Neural cell (in vitro differentiated cells): Measurements from ENCODE around the gene ADGRB2.

Source experiments
- POLR2AphosphoS5 ChIP-seq: IDR thresholded peaks from 2 replicates; pipeline ENCODE4 v1.6.1; 2012
- TAF1 ChIP-seq: IDR thresholded peaks from 2 replicates; pipeline ENCODE4 v1.6.1; 2012; ENCODE audit warnings: low read depth
- TF ChIP-seq, protein P1 (sequence below): fragments of 450-650 bp; IDR thresholded peaks from 2 replicates; pipeline ENCODE4 v1.5.1; 2014; ENCODE audit warnings: antibody characterized with exemption, mild to moderate bottlenecking, moderate library complexity; ENCODE audit not compliant: poor library complexity, severe bottlenecking

DNA sequence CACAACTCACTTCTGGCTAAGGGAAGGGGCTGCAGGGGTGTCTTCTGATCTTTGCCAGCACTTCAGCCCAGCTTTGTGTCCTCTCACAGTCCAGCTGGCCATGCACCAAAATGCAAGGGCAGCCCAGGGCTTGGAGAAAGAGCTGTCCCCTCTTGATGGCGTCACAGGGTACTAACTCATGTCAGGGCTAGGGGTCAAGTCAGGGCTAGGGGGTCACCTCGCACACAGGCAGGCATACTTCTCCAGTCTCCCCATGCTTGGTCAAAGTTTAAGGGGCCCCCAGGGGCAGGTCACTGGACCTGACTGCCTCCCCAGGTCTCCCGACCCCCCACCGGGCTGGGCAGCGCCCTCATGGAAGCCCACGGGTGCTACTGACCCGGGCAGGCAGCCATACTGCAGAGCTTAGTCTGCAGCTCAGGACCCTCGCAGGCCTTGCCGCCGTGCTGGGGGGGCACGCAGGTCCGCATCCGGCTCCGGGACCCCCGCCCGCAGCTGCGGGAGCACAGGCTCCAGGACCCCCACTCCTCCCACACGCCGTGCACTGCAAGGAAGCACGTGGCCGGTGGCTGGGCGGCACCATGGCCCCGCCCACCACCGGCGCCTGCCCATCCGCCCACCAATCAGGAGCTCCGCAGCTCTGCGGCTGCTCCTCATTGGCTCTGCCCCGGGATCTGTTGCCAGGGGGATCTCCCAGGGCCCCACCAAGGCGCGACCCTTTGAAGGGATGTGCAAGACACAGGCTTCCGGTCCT, 21.5 kb downstream of the ADGRB2 start:
- TF ChIP-seq POLR2AphosphoS5 (no peak), TAF1 (no peak)
- TF ChIP-seq, protein P1, sequence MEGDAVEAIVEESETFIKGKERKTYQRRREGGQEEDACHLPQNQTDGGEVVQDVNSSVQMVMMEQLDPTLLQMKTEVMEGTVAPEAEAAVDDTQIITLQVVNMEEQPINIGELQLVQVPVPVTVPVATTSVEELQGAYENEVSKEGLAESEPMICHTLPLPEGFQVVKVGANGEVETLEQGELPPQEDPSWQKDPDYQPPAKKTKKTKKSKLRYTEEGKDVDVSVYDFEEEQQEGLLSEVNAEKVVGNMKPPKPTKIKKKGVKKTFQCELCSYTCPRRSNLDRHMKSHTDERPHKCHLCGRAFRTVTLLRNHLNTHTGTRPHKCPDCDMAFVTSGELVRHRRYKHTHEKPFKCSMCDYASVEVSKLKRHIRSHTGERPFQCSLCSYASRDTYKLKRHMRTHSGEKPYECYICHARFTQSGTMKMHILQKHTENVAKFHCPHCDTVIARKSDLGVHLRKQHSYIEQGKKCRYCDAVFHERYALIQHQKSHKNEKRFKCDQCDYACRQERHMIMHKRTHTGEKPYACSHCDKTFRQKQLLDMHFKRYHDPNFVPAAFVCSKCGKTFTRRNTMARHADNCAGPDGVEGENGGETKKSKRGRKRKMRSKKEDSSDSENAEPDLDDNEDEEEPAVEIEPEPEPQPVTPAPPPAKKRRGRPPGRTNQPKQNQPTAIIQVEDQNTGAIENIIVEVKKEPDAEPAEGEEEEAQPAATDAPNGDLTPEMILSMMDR, result no peak
